Naive thymus-derived CD4-positive, alpha-beta T cell (primary cell): Measurements from ENCODE around the gene SLC13A2. TPM values are rescaled to one million over a fixed set of nuclear protein-coding genes. Genes with fewer than 3 reads are reported as not detected.

Experiments
- ATAC-seq: fragments of 150-1000 bp; cut with Tn5 transposase; 2 replicates; pipeline ENCODE4 v1.10.0; 2021; ENCODE audit warnings: mild to moderate bottlenecking, moderate library complexity
- CTCF ChIA-PET: fragments of 350-600 bp; sonication (Branson Sonifier 250); formaldehyde crosslinking; loops from one replicate; lab custom pipeline; 2021; ENCODE audit warnings: antibody characterized with exemption; lab: Charles Lee
- POLR2A ChIA-PET: fragments of 350-600 bp; sonication (Branson Sonifier 250); formaldehyde crosslinking; loops from one replicate; lab custom pipeline; 2021; ENCODE audit warnings: antibody characterized with exemption, inconsistent platforms; lab: Charles Lee
- DNase-seq, 9 donors: peaks; one replicate each; pipeline versions ENCODE4 v3.0.0 to v3.0.0-alpha.2; 2020 to 2022; ENCODE audit warnings: mixed read lengths in 1 of 9
- H3K27ac ChIP-seq: one replicate; pipeline ENCODE4 v1.7.0; 2013; ENCODE audit warnings: mild to moderate bottlenecking, low read depth, low read length, moderate library complexity
- H3K27me3 ChIP-seq, 2 donors: one replicate each; pipeline ENCODE4 v1.7.0; 2013; ENCODE audit warnings: low read length in 2 of 2, mild to moderate bottlenecking in 2 of 2, moderate library complexity in 2 of 2; ENCODE audit not compliant: control insufficient read depth in 2 of 2, insufficient read depth in 2 of 2
- H3K36me3 ChIP-seq, 3 experiments: 1 replicate in 2 of 3; 2 replicates in 1 of 3; pipeline ENCODE4 v1.7.0; 2013; ENCODE audit warnings: low read length in 3 of 3, mild to moderate bottlenecking in 3 of 3, moderate library complexity in 1 of 3; ENCODE audit not compliant: insufficient read depth in 3 of 3, control insufficient read depth in 2 of 3
- H3K4me1 ChIP-seq, 2 donors: one replicate each; pipeline ENCODE4 v1.7.0; 2013; ENCODE audit warnings: low read length in 2 of 2, mild to moderate bottlenecking in 2 of 2, moderate library complexity in 1 of 2; ENCODE audit not compliant: control insufficient read depth in 2 of 2, insufficient read depth in 2 of 2
- H3K4me3 ChIP-seq: 2 replicates; pipeline ENCODE4 v1.7.0; 2013; ENCODE audit warnings: mild to moderate bottlenecking, low read length
- H3K9me3 ChIP-seq, 3 experiments: 1 replicate in 2 of 3; 2 replicates in 1 of 3; pipeline ENCODE4 v1.7.0; 2013; ENCODE audit warnings: low read length in 3 of 3; ENCODE audit not compliant: control insufficient read depth in 2 of 3
- H3K27ac Mint-ChIP-seq, 9 donors: one replicate each; pipeline ENCODE4 v1.8.0; 2020 to 2022; ENCODE audit warnings: mixed read lengths in 9 of 9, mild to moderate bottlenecking in 8 of 9, moderate library complexity in 5 of 9, inconsistent platforms in 2 of 9
- H3K27me3 Mint-ChIP-seq, 5 donors: one replicate each; pipeline ENCODE4 v1.8.0; 2021 to 2022; ENCODE audit warnings: mixed read lengths in 5 of 5, mild to moderate bottlenecking in 1 of 5
- H3K36me3 Mint-ChIP-seq, 5 donors: one replicate each; pipeline ENCODE4 v1.8.0; 2020 to 2022; ENCODE audit warnings: mixed read lengths in 5 of 5, mild to moderate bottlenecking in 3 of 5, inconsistent platforms in 1 of 5
- H3K4me1 Mint-ChIP-seq, 7 donors: one replicate each; pipeline ENCODE4 v1.8.0; 2020 to 2022; ENCODE audit warnings: mixed read lengths in 7 of 7, mild to moderate bottlenecking in 3 of 7, inconsistent platforms in 1 of 7
- H3K4me3 Mint-ChIP-seq, 10 donors: one replicate each; pipeline ENCODE4 v1.8.0; 2020 to 2022; ENCODE audit warnings: mild to moderate bottlenecking in 10 of 10, mixed read lengths in 10 of 10, moderate library complexity in 6 of 10, inconsistent platforms in 2 of 10
- H3K9me3 Mint-ChIP-seq, 11 donors: one replicate each; pipeline ENCODE4 v1.8.0; 2020 to 2022; ENCODE audit warnings: mixed read lengths in 11 of 11, mild to moderate bottlenecking in 4 of 11, inconsistent platforms in 1 of 11, moderate library complexity in 1 of 11
- intact Hi-C, 2 donors: fragments of 100-400 bp; cut with micrococcal nuclease; formaldehyde crosslinking; loops; one replicate each; pipeline ENCODE4 v1.15.1; 2023
- polyA plus RNA-seq, 2 donors: library from polyadenylated mRNA; unstranded; fragments of 300-500 nt; fragmentation: Illumina TruSeq; gene quantifications; one replicate each; pipeline ENCODE4 v1.2.3, GENCODE V29; 2021
- total RNA-seq, 6 experiments: library from RNA in 5 of 6; stranded (reverse) in 5 of 6; gene quantifications; 1 replicate in 5 of 6; 2 replicates in 1 of 6; pipeline ENCODE4 v1.2.3 and lab custom pipeline; 2021 to 2026

Gene SLC13A2
- total and polyA plus RNA-seq, 7 experiments from 2014 or later: not detected

- H3K27ac Mint-ChIP-seq: no peak overlapping the region
- H3K36me3 ChIP-seq: no peaks in the 10 kb centered on the region
- H3K27me3 Mint-ChIP-seq: no peaks in the 10 kb centered on the region
- no peak for DNase-seq
- H3K9me3 ChIP-seq: no peaks in the 10 kb centered on the region
- H3K4me3 ChIP-seq: no peak overlapping the region
- H3K27ac ChIP-seq: no peak overlapping the region
- no peaks in the 10 kb centered on the region for H3K4me1 ChIP-seq
- POLR2A ChIA-PET: no interaction called here
- peaks cover 1 to 15% (median 7%) of the 10 kb centered on the region in 7 donors for H3K4me1 Mint-ChIP-seq
- ATAC-seq: no peak
- no peaks in the 10 kb centered on the region for H3K36me3 Mint-ChIP-seq
- peaks cover 0 to 1% (median 0%) of the 10 kb centered on the region in 11 donors for H3K9me3 Mint-ChIP-seq
- intact Hi-C loops: no loop called here
- no peak overlapping the region for H3K4me3 Mint-ChIP-seq
- CTCF ChIA-PET: no interaction called here
- no peaks in the 10 kb centered on the region for H3K27me3 ChIP-seq
Measured at GRCh38 chr17:28480799-28481571, 7.5 kb downstream of the SLC13A2 start.

- Mint-ChIP-seq H3K27me3 (peaks cover 0 to 4% (median 0%) of the 10 kb centered on the region in 5 donors), H3K9me3 (peaks cover 0 to 1% (median 0%) of the 10 kb centered on the region in 11 donors), H3K4me3 (no peak overlapping the region), H3K4me1 (peaks cover 0 to 9% (median 0%) of the 10 kb centered on the region in 7 donors), H3K36me3 (no peaks in the 10 kb centered on the region), H3K27ac (no peak overlapping the region)
- ChIA-PET CTCF (no interaction called here), POLR2A (no interaction called here)
- no peaks in the 10 kb centered on the region for H3K27me3 ChIP-seq
- no peak overlapping the region for H3K27ac ChIP-seq
- no peak for ATAC-seq
- H3K36me3 ChIP-seq: no peaks in the 10 kb centered on the region
- no peak overlapping the region for H3K4me3 ChIP-seq
- no peaks in the 10 kb centered on the region for H3K9me3 ChIP-seq
- no peak for DNase-seq
- intact Hi-C loops: no loop called here
- H3K4me1 ChIP-seq: no peaks in the 10 kb centered on the region
Measured at GRCh38 chr17:28482551-28483199, 9.2 kb downstream of the SLC13A2 start.

DNA sequence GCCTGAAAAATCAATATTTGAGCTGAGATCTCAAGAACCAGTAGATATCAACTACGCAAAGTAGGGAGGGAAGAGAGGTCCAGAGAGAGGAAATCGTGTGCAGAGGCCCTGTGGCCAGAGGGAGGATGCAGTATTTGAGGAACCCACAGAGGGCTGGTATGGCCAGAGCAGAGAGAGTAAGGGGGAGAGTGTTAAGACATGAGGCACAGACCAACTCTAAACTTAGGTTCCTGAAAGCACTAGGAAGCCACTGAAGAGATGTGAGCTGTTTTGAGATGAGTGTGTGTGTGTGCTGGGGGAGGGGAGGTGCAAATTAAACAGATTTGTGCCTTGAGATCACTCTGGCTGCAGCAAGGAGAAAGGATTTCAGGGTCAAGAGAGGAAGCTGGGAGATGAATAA, 10.9 kb downstream of the SLC13A2 start:
- H3K27me3 ChIP-seq: no peaks in the 10 kb centered on the region
- ChIA-PET POLR2A (no interaction called here), CTCF (no interaction called here)
- Mint-ChIP-seq H3K27me3 (peaks cover 0 to 4% (median 0%) of the 10 kb centered on the region in 5 donors), H3K4me1 (peaks cover 0 to 9% (median 0%) of the 10 kb centered on the region in 7 donors), H3K4me3 (no peak overlapping the region), H3K36me3 (no peaks in the 10 kb centered on the region), H3K9me3 (peaks cover 0 to 1% (median 0%) of the 10 kb centered on the region in 11 donors), H3K27ac (peak overlapping the region in 1 of 9 donors; percentile 56)
- H3K4me1 ChIP-seq: no peaks in the 10 kb centered on the region
- no peak for DNase-seq
- H3K27ac ChIP-seq: no peak overlapping the region
- intact Hi-C loops: no loop called here
- peak; percentile 48 for ATAC-seq
- no peaks in the 10 kb centered on the region for H3K9me3 ChIP-seq
- no peak overlapping the region for H3K4me3 ChIP-seq
- no peaks in the 10 kb centered on the region for H3K36me3 ChIP-seq

DNA sequence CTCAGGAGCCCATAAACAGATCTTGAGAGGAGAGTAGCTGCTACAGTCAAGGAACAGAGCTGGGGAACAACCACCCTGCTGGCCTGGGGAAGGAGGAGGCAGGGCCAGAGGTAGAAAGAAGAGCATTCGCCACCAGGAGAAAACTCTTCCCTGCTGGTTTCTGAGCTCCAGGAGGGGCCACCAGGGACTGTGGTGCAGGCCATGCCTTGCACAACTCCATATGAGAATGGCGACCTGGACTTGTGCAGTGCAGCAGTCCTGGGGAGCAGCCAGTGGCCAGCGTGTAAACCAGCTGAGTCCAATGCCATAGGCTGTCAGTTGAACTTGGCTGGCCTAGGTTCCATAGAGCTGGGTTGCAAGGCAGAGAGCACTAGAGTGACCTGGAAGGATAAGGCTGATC, 11.6 kb downstream of the SLC13A2 start:
- intact Hi-C loops: no loop called here
- H3K4me1 Mint-ChIP-seq: peaks cover 0 to 9% (median 0%) of the 10 kb centered on the region in 7 donors

GRCh38 chr17:28487881-28488532, 14.6 kb downstream of the SLC13A2 start:
- DNase-seq: no peak
- H3K4me1 Mint-ChIP-seq: peaks cover 0 to 9% (median 0%) of the 10 kb centered on the region in 7 donors
- H3K9me3 Mint-ChIP-seq: peaks cover 0 to 1% (median 0%) of the 10 kb centered on the region in 11 donors
- ChIA-PET CTCF (no interaction called here), POLR2A (no interaction called here)
- Histone ChIP-seq H3K4me3 (no peak overlapping the region), H3K27me3 (no peaks in the 10 kb centered on the region), H3K36me3 (no peaks in the 10 kb centered on the region), H3K9me3 (no peaks in the 10 kb centered on the region), H3K4me1 (no peaks in the 10 kb centered on the region), H3K27ac (no peak overlapping the region)
- no peak overlapping the region for H3K27ac Mint-ChIP-seq
- intact Hi-C loops: no loop called here
- H3K4me3 Mint-ChIP-seq: no peak overlapping the region
- no peak for ATAC-seq
- H3K27me3 Mint-ChIP-seq: peaks cover 0 to 4% (median 0%) of the 10 kb centered on the region in 5 donors
- H3K36me3 Mint-ChIP-seq: no peaks in the 10 kb centered on the region

More for the DNA sequence above, 11.6 kb downstream of the SLC13A2 start:
- no peaks in the 10 kb centered on the region for H3K36me3 Mint-ChIP-seq
- CTCF ChIA-PET: no interaction called here
- DNase-seq (no peak), ATAC-seq (no peak)
- Histone ChIP-seq H3K36me3 (no peaks in the 10 kb centered on the region), H3K9me3 (no peaks in the 10 kb centered on the region), H3K27ac (no peak overlapping the region), H3K27me3 (no peaks in the 10 kb centered on the region), H3K4me3 (no peak overlapping the region), H3K4me1 (no peaks in the 10 kb centered on the region)
- H3K4me3 Mint-ChIP-seq: no peak overlapping the region
- peaks cover 0 to 1% (median 0%) of the 10 kb centered on the region in 11 donors for H3K9me3 Mint-ChIP-seq
- peaks cover 0 to 4% (median 0%) of the 10 kb centered on the region in 5 donors for H3K27me3 Mint-ChIP-seq
- no peak overlapping the region for H3K27ac Mint-ChIP-seq
- POLR2A ChIA-PET: no interaction called here

DNA sequence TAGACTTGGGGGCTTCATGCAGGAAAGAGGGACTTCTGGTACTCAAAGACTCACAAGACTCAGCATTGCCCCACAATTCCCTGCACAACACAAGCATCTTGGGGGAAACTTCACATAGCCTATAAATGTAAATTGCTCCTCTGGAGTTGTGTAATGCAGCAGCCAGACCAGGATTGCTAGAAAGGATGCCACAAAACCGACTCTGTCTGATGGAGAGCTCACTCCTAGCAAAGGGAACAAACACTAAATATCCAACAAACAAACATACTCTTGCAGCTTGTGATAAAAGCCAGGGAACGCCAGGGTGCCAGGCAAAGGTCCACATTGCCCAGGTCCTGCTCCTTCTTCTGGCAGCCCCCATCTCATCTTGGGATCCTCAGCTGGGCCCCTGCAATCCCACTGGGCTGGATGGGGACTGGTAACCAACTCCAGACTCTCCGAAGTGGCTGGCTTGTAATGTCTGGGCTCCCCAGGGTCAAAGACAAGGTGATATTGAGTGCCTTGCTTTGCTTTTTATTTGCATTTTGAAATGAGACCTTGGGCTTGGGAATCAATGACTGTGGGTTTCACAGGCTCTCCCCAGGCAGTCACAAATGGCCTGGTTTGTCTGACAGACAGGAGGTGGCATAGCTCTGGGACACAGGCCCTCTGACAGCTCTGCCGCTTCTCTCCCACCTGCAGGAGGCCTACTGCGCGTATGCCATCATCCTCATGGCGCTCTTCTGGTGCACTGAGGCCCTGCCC, 15.3 kb downstream of the SLC13A2 start:
- POLR2A ChIA-PET: no interaction called here
- DNase-seq: no peak

More for the DNA sequence above, 15.3 kb downstream of the SLC13A2 start:
- intact Hi-C loops: no loop called here
- CTCF ChIA-PET: no interaction called here
- ATAC-seq: no peak
- Histone ChIP-seq H3K4me3 (no peak overlapping the region), H3K9me3 (no peaks in the 10 kb centered on the region), H3K27me3 (no peaks in the 10 kb centered on the region), H3K4me1 (no peaks in the 10 kb centered on the region), H3K27ac (no peak overlapping the region), H3K36me3 (no peaks in the 10 kb centered on the region)
- peaks cover 0 to 4% (median 0%) of the 10 kb centered on the region in 5 donors for H3K27me3 Mint-ChIP-seq
- H3K9me3 Mint-ChIP-seq: peaks cover 0 to 1% (median 0%) of the 10 kb centered on the region in 11 donors
- H3K36me3 Mint-ChIP-seq: no peaks in the 10 kb centered on the region
- no peak overlapping the region for H3K27ac Mint-ChIP-seq
- H3K4me1 Mint-ChIP-seq: peaks cover 0 to 9% (median 0%) of the 10 kb centered on the region in 7 donors
- H3K4me3 Mint-ChIP-seq: no peak overlapping the region
